NCI-H1436 (cell line): ENCODE measurements around the gene NCR1.
"Not testable (repeated sequence)": the region's sequence is repeated elsewhere in the genome, so short reads cannot be mapped to it uniquely, and the experiment has no call there.

Experiments
- DNase-seq: peaks from one replicate; lab custom pipeline; 2025; lab: John Stamatoyannopoulos, UW

Gene NCR1

GRCh38 chr19:54905803-54906511 is at the start of gene NCR1:
Gene NCR1, plus strand, starts transcription at chr19:54906148. Its CDS starts 40 bp downstream, at chr19:54906188.
- DNase-seq: no peak

- not testable (repeated sequence) for DNase-seq
These were observed 47.5 kb upstream of the NCR1 start for GRCh38 chr19:54858476-54858875.

- DNase-seq: not testable (repeated sequence)
These were observed 46.5 kb upstream of the NCR1 start for GRCh38 chr19:54859421-54859820.

GRCh38 chr19:54863459-54863858 is 42.5 kb upstream of the NCR1 start:
- DNase-seq: not testable (repeated sequence)

GRCh38 chr19:54871696-54872095 is 34.3 kb upstream of the NCR1 start:
- DNase-seq: no peak

GRCh38 chr19:54873990-54874389 is 32.0 kb upstream of the NCR1 start, which contains the start of gene FCAR:
Gene FCAR, plus strand, starts transcription at chr19:54874235. Its CDS starts 55 bp downstream, at chr19:54874290.
- DNase-seq: no peak

GRCh38 chr19:54875506-54875905 is 30.4 kb upstream of the NCR1 start:
- no peak for DNase-seq

GRCh38 chr19:54877471-54877870 is 28.5 kb upstream of the NCR1 start:
- DNase-seq: no peak

- DNase-seq: no peak
These were observed 24.1 kb upstream of the NCR1 start for GRCh38 chr19:54881884-54882283.

- DNase-seq: no peak
These were observed 23.2 kb upstream of the NCR1 start for GRCh38 chr19:54882758-54883157.

- no peak for DNase-seq
These were observed 22.7 kb upstream of the NCR1 start for GRCh38 chr19:54883228-54883627.

- no peak for DNase-seq
These were observed 17.7 kb upstream of the NCR1 start for GRCh38 chr19:54888239-54888638.

- no peak for DNase-seq
These were observed 16.4 kb upstream of the NCR1 start for GRCh38 chr19:54889566-54889965.

GRCh38 chr19:54893406-54893805 is 12.5 kb upstream of the NCR1 start:
- DNase-seq: no peak

GRCh38 chr19:54894106-54894505 is 11.8 kb upstream of the NCR1 start:
- DNase-seq: not testable (repeated sequence)

- no peak for DNase-seq
These were observed 9.9 kb upstream of the NCR1 start for GRCh38 chr19:54896036-54896435.

- DNase-seq: not testable (repeated sequence)
These were observed 7.3 kb upstream of the NCR1 start for GRCh38 chr19:54898685-54899084.

- DNase-seq: not testable (repeated sequence)
These were observed 6.3 kb upstream of the NCR1 start for GRCh38 chr19:54899646-54900045.

GRCh38 chr19:54901153-54901552 is 4.8 kb upstream of the NCR1 start:
- DNase-seq: not testable (repeated sequence)

- DNase-seq: no peak
These were observed 3.9 kb upstream of the NCR1 start for GRCh38 chr19:54902061-54902460.

GRCh38 chr19:54903303-54903702 is 2.6 kb upstream of the NCR1 start:
- DNase-seq: no peak

- DNase-seq: not testable (repeated sequence)
These were observed 1.7 kb upstream of the NCR1 start for GRCh38 chr19:54904261-54904660.

- DNase-seq: no peak
These were observed 536 bp upstream of the NCR1 start for GRCh38 chr19:54905421-54905802.

- no peak for DNase-seq
These were observed 871 bp downstream of the NCR1 start for GRCh38 chr19:54906819-54907218.
